H1 (cell line): Measurements from ENCODE around the gene CYB5B. TPM values are rescaled to one million over a fixed set of nuclear protein-coding genes. Genes with fewer than 3 reads are reported as not detected.

Source experiments
- CTCF ChIA-PET: fragments of 300-600 bp; sonication (Branson Sonifier 250); formaldehyde crosslinking; loops from one replicate; lab custom pipeline; 2021; ENCODE audit not compliant: partially characterized antibody; lab: Charles Lee
- POLR2A ChIA-PET: fragments of 300-600 bp; sonication (Branson Sonifier 250); formaldehyde crosslinking; loops from one replicate; lab custom pipeline; 2021; ENCODE audit warnings: inconsistent platforms; ENCODE audit not compliant: partially characterized antibody; lab: Charles Lee
- DNase-seq, 2 experiments: peaks; one replicate each; pipeline versions ENCODE4 v3.0.0 to v3.0.0-alpha.2; 2010 to 2022; ENCODE audit warnings: low spot score in 2 of 2, low read depth in 1 of 2, mixed read lengths in 1 of 2
- FAIRE-seq: peaks from 2 replicates; lab custom pipeline; 2011; peaks lifted over from hg19 to GRCh38; lab: Jason Lieb, UNC
- H2AFZ ChIP-seq: 2 replicates; pipeline ENCODE4 v1.8.1; 2012; ENCODE audit warnings: low read length, inconsistent platforms
- H2AK5ac ChIP-seq: 2 replicates; pipeline ENCODE4 v1.6.1; 2013; ENCODE audit warnings: low read depth, low read length
- H2BK120ac ChIP-seq: replicated peaks from 2 replicates; pipeline ENCODE3; 2013; ENCODE audit warnings: low read depth, low read length, inconsistent platforms
- H2BK12ac ChIP-seq: 2 replicates; pipeline ENCODE4 v1.6.1; 2013; ENCODE audit warnings: low read depth, low read length
- H2BK15ac ChIP-seq: 2 replicates; pipeline ENCODE4 v1.6.1; 2013; ENCODE audit warnings: low read length
- H2BK20ac ChIP-seq: 2 replicates; pipeline ENCODE4 v1.6.1; 2013; ENCODE audit warnings: low read length
- H2BK5ac ChIP-seq: 2 replicates; pipeline ENCODE4 v1.6.1; 2013; ENCODE audit warnings: low read depth, low read length
- H3K14ac ChIP-seq: 2 replicates; pipeline ENCODE4 v1.6.1; 2013; ENCODE audit warnings: inconsistent platforms; ENCODE audit not compliant: insufficient read length
- H3K18ac ChIP-seq: 2 replicates; pipeline ENCODE4 v1.6.1; 2013; ENCODE audit warnings: low read length; ENCODE audit errors: extremely low read depth
- H3K23ac ChIP-seq: 2 replicates; pipeline ENCODE4 v1.6.1; 2013; ENCODE audit warnings: inconsistent platforms; ENCODE audit not compliant: insufficient read length
- H3K23me2 ChIP-seq: 2 replicates; pipeline ENCODE4 v1.6.1; 2013; ENCODE audit warnings: low read depth, low read length
- H3K27ac ChIP-seq: 2 replicates; pipeline ENCODE4 v1.6.1; 2011; ENCODE audit warnings: low read depth, low read length, inconsistent platforms
- H3K27me3 ChIP-seq, 4 experiments: replicated peaks in 1 of 4; 1 replicate in 1 of 4; 2 replicates in 3 of 4; pipeline versions ENCODE4 v1.6.1 to v1.8.1; 2011 to 2013; ENCODE audit warnings: low read length in 3 of 4, mild to moderate bottlenecking in 3 of 4, inconsistent platforms in 2 of 4, mixed read lengths in 2 of 4, moderate library complexity in 1 of 4; ENCODE audit not compliant: control insufficient read depth in 3 of 4, insufficient read depth in 3 of 4; ENCODE audit errors: extremely low read depth in 1 of 4
- H3K36me3 ChIP-seq, 4 experiments: 2 replicates each; pipeline versions ENCODE4 v1.6.1 to v1.8.1; 2011 to 2013; ENCODE audit warnings: mild to moderate bottlenecking in 4 of 4, low read length in 3 of 4, moderate library complexity in 2 of 4, control low read depth in 1 of 4, inconsistent platforms in 1 of 4; ENCODE audit not compliant: insufficient read depth in 4 of 4, control insufficient read depth in 2 of 4
- H3K4ac ChIP-seq: replicated peaks from 2 replicates; pipeline ENCODE3; 2013; ENCODE audit warnings: low read length, low read depth, mixed read lengths, inconsistent platforms; ENCODE audit not compliant: insufficient read length
- H3K4me1 ChIP-seq, 4 experiments: replicated peaks in 1 of 4; 1 replicate in 1 of 4; 2 replicates in 3 of 4; pipeline versions ENCODE4 v1.6.1 to v1.8.1; 2011 to 2013; ENCODE audit warnings: low read length in 3 of 4, inconsistent platforms in 2 of 4, mixed read lengths in 1 of 4; ENCODE audit not compliant: insufficient read depth in 4 of 4, control insufficient read depth in 3 of 4
- H3K4me2 ChIP-seq, 2 experiments: 2 replicates each; pipeline versions ENCODE4 v1.6.1 to v1.8.1; 2011 to 2013; ENCODE audit warnings: low read depth in 2 of 2, low read length in 2 of 2, control low read depth in 1 of 2, inconsistent platforms in 1 of 2, mild to moderate bottlenecking in 1 of 2; ENCODE audit not compliant: insufficient read depth in 1 of 2
- H3K4me3 ChIP-seq, 4 experiments: fragments of 200-600, 300-600 bp in 1 of 4; sonication (generic), shearing (Covaris generic), sonication (Bioruptor Twin) in 1 of 4; 2 replicates each; pipeline versions ENCODE4 v1.5.1 to v1.8.1; 2011 to 2016; ENCODE audit warnings: low read length in 4 of 4, low read depth in 3 of 4, control low read depth in 2 of 4, inconsistent platforms in 2 of 4, mild to moderate bottlenecking in 2 of 4, mixed read lengths in 1 of 4, moderate library complexity in 1 of 4; ENCODE audit not compliant: insufficient read depth in 2 of 4; ENCODE audit errors: extremely low read depth in 1 of 4
- H3K56ac ChIP-seq: replicated peaks from 2 replicates; pipeline ENCODE3; 2013; ENCODE audit warnings: low read depth, mild to moderate bottlenecking, mixed read lengths, low read length, inconsistent platforms; ENCODE audit not compliant: insufficient read length
- H3K79me1 ChIP-seq: 2 replicates; pipeline ENCODE4 v1.6.1; 2013; ENCODE audit warnings: low read depth, low read length, control low read depth
- H3K79me2 ChIP-seq, 2 experiments: 2 replicates each; pipeline versions ENCODE4 v1.6.1 to v1.8.1; 2012 to 2013; ENCODE audit warnings: low read length in 2 of 2, mild to moderate bottlenecking in 2 of 2, inconsistent platforms in 1 of 2; ENCODE audit not compliant: insufficient read depth in 2 of 2, control insufficient read depth in 1 of 2
- H3K9ac ChIP-seq, 4 experiments: replicated peaks in 1 of 4; 1 replicate in 1 of 4; 2 replicates in 3 of 4; pipeline versions ENCODE4 v1.6.1 to v1.8.1; 2011 to 2013; ENCODE audit warnings: low read depth in 3 of 4, low read length in 3 of 4, control low read depth in 2 of 4, mild to moderate bottlenecking in 2 of 4, moderate library complexity in 2 of 4, inconsistent platforms in 1 of 4; ENCODE audit errors: extremely low read depth in 1 of 4
- H3K9me3 ChIP-seq, 2 experiments: 2 replicates each; pipeline versions ENCODE4 v1.6.1 to v1.8.1; 2012 to 2013; ENCODE audit warnings: mild to moderate bottlenecking in 2 of 2, moderate library complexity in 2 of 2, control low read depth in 1 of 2, inconsistent platforms in 1 of 2, low read depth in 1 of 2, low read length in 1 of 2, mixed read lengths in 1 of 2; ENCODE audit not compliant: insufficient read depth in 2 of 2
- H4K20me1 ChIP-seq, 2 experiments: replicated peaks in 1 of 2; 2 replicates each; pipeline versions ENCODE3 to v1.8.1; 2011 to 2013; ENCODE audit warnings: inconsistent platforms in 2 of 2, low read length in 2 of 2, mild to moderate bottlenecking in 1 of 2; ENCODE audit not compliant: insufficient read depth in 2 of 2, control insufficient read depth in 1 of 2
- H4K5ac ChIP-seq: 2 replicates; pipeline ENCODE4 v1.6.1; 2013; ENCODE audit warnings: low read length, low read depth, mixed read lengths, inconsistent platforms; ENCODE audit not compliant: insufficient read length
- H4K8ac ChIP-seq: 2 replicates; pipeline ENCODE4 v1.8.0; 2013; ENCODE audit warnings: mild to moderate bottlenecking, moderate library complexity, low read length, inconsistent platforms; ENCODE audit not compliant: insufficient read depth; ENCODE audit errors: extremely low read depth
- H4K91ac ChIP-seq: replicated peaks from 2 replicates; pipeline ENCODE3; 2013; ENCODE audit warnings: low read length, mixed read lengths, inconsistent platforms; ENCODE audit not compliant: insufficient read length
- CBX8 ChIP-seq: fragments of 300-800, 300-1000 bp; sonication (generic); IDR thresholded peaks from 2 replicates; pipeline ENCODE4 v1.7.1; 2016; ENCODE audit warnings: low read depth, low read length, borderline replicate concordance
- CEBPB ChIP-seq: IDR thresholded peaks from 2 replicates; pipeline ENCODE4 v1.6.1; 2012; ENCODE audit warnings: low read depth, low read length
- CHD1 ChIP-seq: IDR thresholded peaks from 2 replicates; pipeline ENCODE4 v1.6.1; 2012; ENCODE audit warnings: low read depth, low read length, improper control_type of control experiment
- EP300 ChIP-seq, 2 experiments: IDR thresholded peaks; 1 replicate in 1 of 2; 2 replicates in 1 of 2; pipeline ENCODE4 v1.6.1; 2011 to 2012; ENCODE audit warnings: low read depth in 2 of 2, low read length in 2 of 2, mild to moderate bottlenecking in 2 of 2, borderline replicate concordance in 1 of 2, inconsistent platforms in 1 of 2, moderate library complexity in 1 of 2
- JUN ChIP-seq: IDR thresholded peaks from 2 replicates; pipeline ENCODE4 v1.6.1; 2011; ENCODE audit warnings: low read depth, mild to moderate bottlenecking, improper control_type of control experiment, low read length
- PHF8 ChIP-seq: fragments of 200-600 bp; sonication (generic); conservative IDR thresholded peaks from 2 replicates; pipeline ENCODE4 v1.7.1; 2012; ENCODE audit warnings: low read depth, mild to moderate bottlenecking, inconsistent platforms, low read length, moderate library complexity
- RFX5 ChIP-seq: IDR thresholded peaks from 2 replicates; pipeline ENCODE4 v1.6.1; 2011; ENCODE audit warnings: low read depth, low read length, improper control_type of control experiment, borderline replicate concordance
- RNF2 ChIP-seq: fragments of 200-900, 300-1000 bp; sonication (generic); IDR thresholded peaks from 2 replicates; pipeline ENCODE4 v1.7.1; 2016; ENCODE audit warnings: borderline replicate concordance, low read depth, mild to moderate bottlenecking, antibody characterized with exemption, low read length; ENCODE audit not compliant: poor library complexity, severe bottlenecking; ENCODE audit errors: missing control alignments
- SAP30 ChIP-seq: fragments of 300-600 bp; sonication (generic); IDR thresholded peaks from 2 replicates; pipeline ENCODE4 v1.7.1; 2012; ENCODE audit warnings: low read length, moderate library complexity, mild to moderate bottlenecking, inconsistent platforms; ENCODE audit not compliant: insufficient read depth, insufficient replicate concordance
- TCF12 ChIP-seq: IDR thresholded peaks from 2 replicates; pipeline ENCODE4 v1.6.1; 2011; ENCODE audit warnings: low read depth, mild to moderate bottlenecking, low read length
- WGBS, 2 experiments: shearing (Covaris generic) in 1 of 2; methylation state at CpG; one replicate each; pipeline versions ENCODE4 v1.1.6 to v1.1.7; 2013 to 2015; ENCODE audit warnings: low lambda C conversion rate in 2 of 2, mixed read lengths in 2 of 2, inconsistent platforms in 1 of 2, low coverage in 1 of 2, missing lambda C conversion rate in 1 of 2; ENCODE audit not compliant: insufficient replicate concordance in 2 of 2, insufficient coverage in 1 of 2, insufficient read length in 1 of 2; ENCODE audit errors: extremely low coverage in 1 of 2, missing lambda C conversion rate in 1 of 2; 5-methylcytosine and 5-hydroxymethylcytosine counted together
- polyA plus RNA-seq, 7 experiments: library from polyadenylated mRNA; depleted of rRNA in 3 of 7; stranded (reverse) in 5 of 7; unstranded in 2 of 7; fragments of >200 nt in 5 of 7; fragments of 200-250 nt in 2 of 7; gene quantifications; 1 replicate in 5 of 7; 2 replicates in 1 of 7; 4 replicates in 1 of 7; pipeline versions ENCODE4 v1.2.1 to v1.2.3, GENCODE V29; 2011 to 2013; ENCODE audit warnings: missing spikeins in 2 of 7, mixed read lengths in 2 of 7
- total RNA-seq: library from RNA; stranded (reverse); fragmentation: NEBNext Ultra II Directional; extraction: Animal tissue kit (Norgen Biotek cat#: 25700); gene quantifications from 2 replicates; pipeline ENCODE4 v1.2.1, GENCODE V29; 2021
- TF ChIP-seq, protein P1 (sequence below): IDR thresholded peaks from 2 replicates; pipeline ENCODE4 v1.6.1; 2012; ENCODE audit warnings: inconsistent platforms
- TF ChIP-seq, protein P2 (sequence below): IDR thresholded peaks from 2 replicates; pipeline ENCODE4 v1.6.1; 2011; ENCODE audit warnings: low read length, improper control_type of control experiment

CYB5B gene
- total and polyA plus RNA-seq, 2 of the 8 experiments (the other 6 are each of a cell fraction or from before 2014, with no cell fraction given) = 108 to 127 TPM

- ChIA-PET CTCF (interaction anchor here (0.9 to 1.1 kb wide), 3 partner anchors 13 to 24 kb away, joined by 3 to 6 read pairs (median 3); no protein-coding TSS in a partner anchor), POLR2A (no interaction called here)
- WGBS, 2 experiments = 91% methylated on average over 4 of the region's 4 CpGs; no CpG with 5 or more reads in 1 of the 2 experiments
- no peak overlapping the region for H3K27ac ChIP-seq
- H3K18ac ChIP-seq = no peak overlapping the region
- no peak overlapping the region for H3K4me3 ChIP-seq
- H2BK5ac ChIP-seq = no peak overlapping the region
- no peak overlapping the region for H2BK12ac ChIP-seq
- no peak overlapping the region for H4K91ac ChIP-seq
- H4K5ac ChIP-seq = no peak overlapping the region
- peaks cover 0 to 5% (median 0%) of the 10 kb centered on the region in 4 experiments; a peak in 2 of 7 replicates for H3K4me1 ChIP-seq
- no peaks in the 10 kb centered on the region for H3K9me3 ChIP-seq
- H3K23me2 ChIP-seq = no peaks in the 10 kb centered on the region; the same call in 1 of the 2 replicates
- FAIRE-seq (no peak), DNase-seq (no peak)
- H2BK15ac ChIP-seq = no peak overlapping the region
- H4K20me1 ChIP-seq = peaks cover 0 to 1% of the 10 kb centered on the region in 2 experiments
- no peak overlapping the region for H4K8ac ChIP-seq
- no peak overlapping the region for H2BK120ac ChIP-seq
- H3K27me3 ChIP-seq = no peaks in the 10 kb centered on the region
- H3K23ac ChIP-seq = no peak overlapping the region
- H3K79me1 ChIP-seq = no peaks in the 10 kb centered on the region
- H2BK20ac ChIP-seq = no peak overlapping the region
- no peak overlapping the region for H2AFZ ChIP-seq
- H3K56ac ChIP-seq = no peak overlapping the region
- H3K4me2 ChIP-seq = no peak overlapping the region
- no peak overlapping the region for H2AK5ac ChIP-seq
- no peak overlapping the region for H3K9ac ChIP-seq
- no peak overlapping the region for H3K14ac ChIP-seq
- H3K79me2 ChIP-seq = peaks cover 1 to 5% of the 10 kb centered on the region in 2 experiments; a peak in 3 of 4 replicates
- H3K4ac ChIP-seq = no peak overlapping the region
- H3K36me3 ChIP-seq = no peaks in the 10 kb centered on the region
- no peak for TF ChIP-seq TCF12
- no peak for TF ChIP-seq CHD1
- no peak for TF ChIP-seq SAP30
- TF ChIP-seq, protein P1, sequence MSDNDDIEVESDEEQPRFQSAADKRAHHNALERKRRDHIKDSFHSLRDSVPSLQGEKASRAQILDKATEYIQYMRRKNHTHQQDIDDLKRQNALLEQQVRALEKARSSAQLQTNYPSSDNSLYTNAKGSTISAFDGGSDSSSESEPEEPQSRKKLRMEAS = no peak
- TF ChIP-seq CEBPB = no peak
- no peak for TF ChIP-seq PHF8
- TF ChIP-seq, protein P2, sequence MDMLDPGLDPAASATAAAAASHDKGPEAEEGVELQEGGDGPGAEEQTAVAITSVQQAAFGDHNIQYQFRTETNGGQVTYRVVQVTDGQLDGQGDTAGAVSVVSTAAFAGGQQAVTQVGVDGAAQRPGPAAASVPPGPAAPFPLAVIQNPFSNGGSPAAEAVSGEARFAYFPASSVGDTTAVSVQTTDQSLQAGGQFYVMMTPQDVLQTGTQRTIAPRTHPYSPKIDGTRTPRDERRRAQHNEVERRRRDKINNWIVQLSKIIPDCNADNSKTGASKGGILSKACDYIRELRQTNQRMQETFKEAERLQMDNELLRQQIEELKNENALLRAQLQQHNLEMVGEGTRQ = no peak
- no peak for TF ChIP-seq RFX5
- no peak for TF ChIP-seq JUN
- no peak for TF ChIP-seq EP300 (IDR thresholded peaks at IDR 0.05; ENCODE audit: borderline replicate concordance in 1 of 2, low read depth in 2 of 2, low read length in 2 of 2)
- TF ChIP-seq RNF2 = no peak
- no peak for TF ChIP-seq CBX8
These were observed 4.5 kb upstream of the CYB5B start for GRCh38 chr16:69419956-69420355.
